ENCODE measurements around the gene MAP3K5. TPM values are rescaled to one million over a fixed set of nuclear protein-coding genes. Genes with fewer than 3 reads are reported as not detected.

MAP3K5 gene
- polyA plus RNA-seq, 3 donors = 9.6 to 12.0 (median 11.1) TPM

GRCh38 chr6:136747507-136747906 lies 44.8 kb downstream of the MAP3K5 start:
- Mint-ChIP-seq H3K4me1 (peaks cover 48% of the 10 kb centered on the region), H3K4me3 (no peak overlapping the region), H3K36me3 (peaks cover 5 to 11% of the 10 kb centered on the region in 2 donors), H3K27me3 (ENCODE audit: low read depth in 3 of 3) (peaks cover 0 to 2% (median 1%) of the 10 kb centered on the region in 3 donors), H3K9me3 (no peaks in the 10 kb centered on the region), H3K27ac (no peak overlapping the region)
- Histone ChIP-seq H3K27me3 (ENCODE audit: control insufficient read depth in 2 of 2, insufficient read depth in 2 of 2, low read length in 2 of 2) (no peaks in the 10 kb centered on the region), H4K20me1 (ENCODE audit: insufficient read depth, low read length) (peaks cover 96% of the 10 kb centered on the region), H3K4me3 (replicated peaks in 1 of 3; ENCODE audit: low read depth in 2 of 3, low read length in 3 of 3) (no peak overlapping the region), H3K79me2 (ENCODE audit: insufficient read depth, low read length) (peaks cover 95% of the 10 kb centered on the region), H3K9ac (ENCODE audit: insufficient read depth, low read length, poor library complexity, severe bottlenecking) (no peak overlapping the region), H3K27ac (ENCODE audit: low read depth in 1 of 2, low read length in 2 of 2) (no peak overlapping the region), H3K36me3 (replicated peaks in 1 of 2; ENCODE audit: control insufficient read depth in 1 of 2, insufficient read depth in 2 of 2, low read length in 2 of 2) (no peaks in the 10 kb centered on the region), H3K9me3 (replicated peaks in 1 of 2; ENCODE audit: control insufficient read depth in 1 of 2, insufficient read depth in 1 of 2, low read length in 2 of 2) (no peaks in the 10 kb centered on the region), H3K4me2 (replicated peaks; ENCODE audit: extremely low read depth, low read length, poor library complexity, severe bottlenecking) (no peak overlapping the region), H3K4me1 (ENCODE audit: control insufficient read depth in 1 of 2, insufficient read depth in 2 of 2, low read length in 2 of 2) (peaks cover 32 to 34% of the 10 kb centered on the region in 2 donors), H2AFZ (ENCODE audit: insufficient read depth, low read depth, low read length, poor library complexity, severe bottlenecking) (no peak overlapping the region)
- intact Hi-C loops (cut with micrococcal nuclease) = no loop called here
- no CpG with 5 or more reads among the region's 1 CpG for WGBS (ENCODE audit: insufficient coverage)
- TF ChIP-seq CTCF (IDR thresholded peaks at IDR 0.05) = no peak
- DNase-seq = no peak

- Histone ChIP-seq H3K36me3 (replicated peaks in 1 of 2; ENCODE audit: control insufficient read depth in 1 of 2, insufficient read depth in 2 of 2, low read length in 2 of 2) (no peaks in the 10 kb centered on the region), H3K4me2 (replicated peaks; ENCODE audit: extremely low read depth, low read length, poor library complexity, severe bottlenecking) (no peak overlapping the region), H3K9me3 (replicated peaks in 1 of 2; ENCODE audit: control insufficient read depth in 1 of 2, insufficient read depth in 1 of 2, low read length in 2 of 2) (no peaks in the 10 kb centered on the region), H2AFZ (ENCODE audit: insufficient read depth, low read depth, low read length, poor library complexity, severe bottlenecking) (no peak overlapping the region), H4K20me1 (ENCODE audit: insufficient read depth, low read length) (peaks cover 97% of the 10 kb centered on the region), H3K27me3 (ENCODE audit: control insufficient read depth in 2 of 2, insufficient read depth in 2 of 2, low read length in 2 of 2) (no peaks in the 10 kb centered on the region), H3K79me2 (ENCODE audit: insufficient read depth, low read length) (peaks cover 99% of the 10 kb centered on the region), H3K4me3 (replicated peaks in 1 of 3; ENCODE audit: low read depth in 2 of 3, low read length in 3 of 3) (no peak overlapping the region), H3K9ac (ENCODE audit: insufficient read depth, low read length, poor library complexity, severe bottlenecking) (no peak overlapping the region), H3K27ac (ENCODE audit: low read depth in 1 of 2, low read length in 2 of 2) (no peak overlapping the region), H3K4me1 (ENCODE audit: control insufficient read depth in 1 of 2, insufficient read depth in 2 of 2, low read length in 2 of 2) (peaks cover 10 to 12% of the 10 kb centered on the region in 2 donors)
- WGBS (ENCODE audit: insufficient coverage) = 88% methylated on average over 1 of the region's 6 CpGs
- Mint-ChIP-seq H3K27ac (no peak overlapping the region), H3K36me3 (peaks cover 6 to 11% of the 10 kb centered on the region in 2 donors), H3K4me3 (no peak overlapping the region), H3K27me3 (ENCODE audit: low read depth in 3 of 3) (peaks cover 0 to 1% (median 0%) of the 10 kb centered on the region in 3 donors), H3K9me3 (no peaks in the 10 kb centered on the region), H3K4me1 (peaks cover 34% of the 10 kb centered on the region)
- intact Hi-C loops (cut with micrococcal nuclease) = no loop called here
- DNase-seq = no peak
- no peak for TF ChIP-seq CTCF (IDR thresholded peaks at IDR 0.05)
Observed at GRCh38 chr6:136745300-136745699, 47.0 kb downstream of the MAP3K5 start.

Measured in CD14-positive monocyte (primary cell).